Measurements from ENCODE around the gene SAMD11. TPM values are rescaled to one million over a fixed set of nuclear protein-coding genes. Genes with fewer than 3 reads are reported as not detected.

SAMD11 gene
- total and polyA plus RNA-seq, 2 of the 13 experiments (the other 11 are each of a cell fraction or from before 2014, with no cell fraction given) = 0.11 TPM; not detected in 1

GRCh38 chr1:928825-929661, 5.3 kb downstream of the SAMD11 start (continued):
- peak; percentile 58 for TF ChIP-seq ZNF687 (CRISPR knock-in tag; IDR thresholded peaks at IDR 0.05)
- TF ChIP-seq ZNF556 (CRISPR knock-in tag; IDR thresholded peaks at IDR 0.05; ENCODE audit: borderline replicate concordance) = 0 out of 2 replicates have a peak, but pooled peaks have one; percentile 14
- TF ChIP-seq THAP11 (CRISPR knock-in tag; IDR thresholded peaks at IDR 0.05) = no peak
- TF ChIP-seq SMAD1 (CRISPR knock-in tag; IDR thresholded peaks at IDR 0.05; ENCODE audit: borderline replicate concordance, low read depth) = no peak
- no peak for TF ChIP-seq ZBTB25 (CRISPR knock-in tag; IDR thresholded peaks at IDR 0.05)
- TF ChIP-seq ZFX (CRISPR knock-in tag; IDR thresholded peaks at IDR 0.05; ENCODE audit: low read depth) = peak; percentile 29; the same call in 1 of the 2 replicates
- TF ChIP-seq EP300 (IDR thresholded peaks at IDR 0.05; ENCODE audit: low read depth in 2 of 2, low read length in 2 of 2) = no peak
- no peak for TF ChIP-seq EP300 (CRISPR knock-in tag; IDR thresholded peaks at IDR 0.05; ENCODE audit: borderline replicate concordance)
- TF ChIP-seq SAP130 (CRISPR knock-in tag; IDR thresholded peaks at IDR 0.05; ENCODE audit: low read depth) = 0 out of 2 replicates have a peak, but pooled peaks have one; percentile 14
- no peak for TF ChIP-seq ZBTB44 (CRISPR knock-in tag; IDR thresholded peaks at IDR 0.05)
- TF ChIP-seq MEIS1 (CRISPR knock-in tag; IDR thresholded peaks at IDR 0.05; ENCODE audit: borderline replicate concordance) = 0 out of 2 replicates have a peak, but pooled peaks have one; percentile 29
- TF ChIP-seq BCL6 (CRISPR knock-in tag; IDR thresholded peaks at IDR 0.05) = peak; percentile 51

Data from HepG2 (cell line).